Measurements from ENCODE around the gene CNOT3. TPM values are rescaled to one million over a fixed set of nuclear protein-coding genes. Genes with fewer than 3 reads are reported as not detected.

CNOT3 gene
- total RNA-seq, 1 experiment from 2014 or later, result 91.2 TPM

DNA sequence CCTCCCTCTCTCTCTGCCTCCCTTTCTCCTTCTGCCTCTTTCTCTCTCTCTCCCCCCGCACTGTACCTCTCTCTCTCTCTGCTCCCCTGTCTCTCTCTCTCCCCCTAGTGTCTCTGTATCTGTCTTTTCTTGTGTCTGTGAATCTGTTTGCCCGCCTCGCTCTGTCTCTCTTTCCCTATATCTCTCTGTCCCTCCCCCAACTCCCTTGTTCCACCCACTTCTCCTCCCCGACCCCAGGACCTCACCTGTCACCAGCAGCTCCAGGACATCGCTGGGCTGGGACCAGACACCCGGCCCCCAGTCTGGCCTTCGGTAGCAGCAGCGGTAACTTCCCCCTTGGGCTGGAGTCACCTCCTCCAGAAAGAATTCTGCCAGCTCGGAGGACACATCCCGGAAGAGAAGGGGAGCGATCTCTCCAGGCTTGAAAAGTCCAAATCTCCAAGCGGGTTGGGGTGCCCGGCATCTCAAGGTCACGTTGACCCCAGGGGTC is 40.9 kb upstream of the CNOT3 start:
- Histone ChIP-seq H3K27ac (ENCODE audit: insufficient read length, low read depth, low read length) (no peak overlapping the region), H2AK5ac (ENCODE audit: insufficient read length, low read length) (no peak overlapping the region), H3K4me2 (ENCODE audit: insufficient read depth, insufficient read length, low read length) (peak overlapping the region; percentile 57), H4K8ac (replicated peaks; ENCODE audit: insufficient read length, low read depth, low read length) (no peak overlapping the region), H3K14ac (ENCODE audit: insufficient read depth, low read length) (no peak overlapping the region; the same call in 1 of the 2 replicates), H4K20me1 (ENCODE audit: control insufficient read depth, insufficient read depth, insufficient read length) (no peaks in the 10 kb centered on the region), H4K5ac (ENCODE audit: insufficient read length, low read depth, low read length) (no peak overlapping the region), H3K9ac (ENCODE audit: extremely low read depth, insufficient read length, low read length) (peak overlapping the region; percentile 10), H2BK15ac (ENCODE audit: low read depth, low read length) (no peak overlapping the region), H3K4me1 (ENCODE audit: insufficient read depth, low read length) (no peaks in the 10 kb centered on the region), H2AFZ (ENCODE audit: low read length) (no peak overlapping the region), H2BK12ac (ENCODE audit: insufficient read length, low read depth, low read length) (no peak overlapping the region), H3K18ac (ENCODE audit: insufficient read length, low read depth, low read length) (no peak overlapping the region), H3K79me2 (ENCODE audit: insufficient read depth, low read length) (no peaks in the 10 kb centered on the region), H3K23me2 (ENCODE audit: insufficient read length, low read depth, low read length, poor library complexity, severe bottlenecking) (peaks cover 4% of the 10 kb centered on the region), H2BK20ac (ENCODE audit: low read depth, low read length, poor library complexity, severe bottlenecking) (no peak overlapping the region), H4K91ac (ENCODE audit: insufficient read length, low read depth, low read length) (no peak overlapping the region), H3K23ac (ENCODE audit: insufficient read length, low read depth, low read length) (no peak overlapping the region), H3K27me3 (ENCODE audit: insufficient read depth, low read length) (no peaks in the 10 kb centered on the region; the same call in 1 of the 2 replicates), H2BK120ac (ENCODE audit: low read depth, low read length, poor library complexity, severe bottlenecking) (no peak overlapping the region), H3K4ac (ENCODE audit: low read depth, low read length) (no peak overlapping the region), H2BK5ac (ENCODE audit: insufficient read length, low read length) (no peak overlapping the region), H3K9me3 (ENCODE audit: control insufficient read depth, low read depth, low read length) (no peaks in the 10 kb centered on the region), H3K79me1 (ENCODE audit: insufficient read depth, low read depth, low read length, poor library complexity, severe bottlenecking) (no peaks in the 10 kb centered on the region), H3T11ph (ENCODE audit: low read length) (no peak overlapping the region), H3K56ac (ENCODE audit: insufficient read length, low read depth, low read length) (no peak overlapping the region)
- Mint-ChIP-seq H3K27ac (peak overlapping the region in 1 of 3 experiments; percentile 40; a peak in 2 of 7 replicates), H3K4me1 (peaks cover 6 to 22% of the 10 kb centered on the region in 2 experiments), H3K27me3 (ENCODE audit: low read depth) (peaks cover 34% of the 10 kb centered on the region), H3K4me3 (peak overlapping the region; percentile 33 to 85), H3K36me3 (ENCODE audit: insufficient read depth in 1 of 3, low read depth in 3 of 3) (peaks cover 0 to 2% (median 0%) of the 10 kb centered on the region in 3 experiments; a peak in 2 of 7 replicates), H3K9me3 (peaks cover 4 to 6% of the 10 kb centered on the region in 2 experiments)
- peak; percentile 65 for DNase-seq
- WGBS (ENCODE audit: extremely low coverage, insufficient read length, low lambda C conversion rate), result no CpG with 5 or more reads among the region's 14 CpGs
- TF ChIP-seq, protein P1, sequence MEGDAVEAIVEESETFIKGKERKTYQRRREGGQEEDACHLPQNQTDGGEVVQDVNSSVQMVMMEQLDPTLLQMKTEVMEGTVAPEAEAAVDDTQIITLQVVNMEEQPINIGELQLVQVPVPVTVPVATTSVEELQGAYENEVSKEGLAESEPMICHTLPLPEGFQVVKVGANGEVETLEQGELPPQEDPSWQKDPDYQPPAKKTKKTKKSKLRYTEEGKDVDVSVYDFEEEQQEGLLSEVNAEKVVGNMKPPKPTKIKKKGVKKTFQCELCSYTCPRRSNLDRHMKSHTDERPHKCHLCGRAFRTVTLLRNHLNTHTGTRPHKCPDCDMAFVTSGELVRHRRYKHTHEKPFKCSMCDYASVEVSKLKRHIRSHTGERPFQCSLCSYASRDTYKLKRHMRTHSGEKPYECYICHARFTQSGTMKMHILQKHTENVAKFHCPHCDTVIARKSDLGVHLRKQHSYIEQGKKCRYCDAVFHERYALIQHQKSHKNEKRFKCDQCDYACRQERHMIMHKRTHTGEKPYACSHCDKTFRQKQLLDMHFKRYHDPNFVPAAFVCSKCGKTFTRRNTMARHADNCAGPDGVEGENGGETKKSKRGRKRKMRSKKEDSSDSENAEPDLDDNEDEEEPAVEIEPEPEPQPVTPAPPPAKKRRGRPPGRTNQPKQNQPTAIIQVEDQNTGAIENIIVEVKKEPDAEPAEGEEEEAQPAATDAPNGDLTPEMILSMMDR (conservative IDR thresholded peaks at IDR 0.05), result 0 out of 3 replicates have a peak, but pooled peaks have one; percentile 19

Measured in H9 (cell line).